Stimulated activated CD4-positive, alpha-beta T cell treated with anti-CD3 and anti-CD28 coated beads, Interleukin-12 subunit alpha, Interleukin-12 subunit beta, amount 100 ng/mL, for 4 hours (primary cell): Measurements from ENCODE around the gene TBC1D24.
"Not testable (repeated sequence)": the region's sequence is repeated elsewhere in the genome, so short reads cannot be mapped to it uniquely, and the experiment has no call there.

Experiments used
- DNase-seq: peaks from one replicate; pipeline ENCODE4 v3.0.0-alpha.2; 2020

TBC1D24 gene

DNA sequence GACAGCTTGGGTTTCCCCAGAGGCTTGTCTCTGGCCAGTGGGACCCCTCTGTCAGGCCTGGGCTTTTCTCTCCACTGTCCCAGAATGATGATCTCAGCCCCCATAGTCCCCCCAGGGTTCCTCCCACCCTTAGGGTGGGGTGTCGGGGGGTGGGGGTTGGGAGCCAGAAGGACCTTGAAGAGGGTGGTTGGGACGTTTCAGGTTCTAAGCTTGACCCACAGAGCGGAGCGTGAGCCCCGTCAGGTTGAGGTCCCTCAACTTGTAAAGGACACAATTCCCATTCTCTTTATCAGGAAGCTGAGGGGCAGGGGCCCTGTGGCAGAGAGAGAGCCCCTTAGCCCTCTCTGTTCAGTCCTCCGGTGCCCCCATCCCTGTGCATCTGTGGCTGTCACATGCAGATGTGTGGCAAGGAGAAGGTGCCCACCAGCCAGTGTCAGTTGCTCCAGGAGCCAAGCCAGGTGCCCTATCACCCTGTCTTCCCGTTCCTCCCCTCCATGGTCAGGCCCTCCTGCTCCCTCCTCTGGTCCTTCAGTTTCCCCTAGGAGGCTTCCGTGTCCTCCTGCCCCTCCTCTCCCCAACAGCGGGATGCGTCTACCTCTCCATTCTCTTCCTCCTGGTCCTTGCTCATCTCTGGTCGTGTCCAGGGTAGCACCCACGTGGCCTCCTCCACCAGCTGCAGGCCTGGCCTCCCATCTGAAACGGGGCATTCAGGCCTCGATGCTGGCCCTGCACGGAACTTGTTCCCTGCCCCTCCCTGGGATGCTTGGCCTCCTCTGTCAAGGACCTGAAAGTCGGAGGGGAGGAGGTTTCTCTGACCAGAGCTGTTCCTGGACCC, 5.3 kb upstream of the TBC1D24 start:
- no peak for DNase-seq

DNA sequence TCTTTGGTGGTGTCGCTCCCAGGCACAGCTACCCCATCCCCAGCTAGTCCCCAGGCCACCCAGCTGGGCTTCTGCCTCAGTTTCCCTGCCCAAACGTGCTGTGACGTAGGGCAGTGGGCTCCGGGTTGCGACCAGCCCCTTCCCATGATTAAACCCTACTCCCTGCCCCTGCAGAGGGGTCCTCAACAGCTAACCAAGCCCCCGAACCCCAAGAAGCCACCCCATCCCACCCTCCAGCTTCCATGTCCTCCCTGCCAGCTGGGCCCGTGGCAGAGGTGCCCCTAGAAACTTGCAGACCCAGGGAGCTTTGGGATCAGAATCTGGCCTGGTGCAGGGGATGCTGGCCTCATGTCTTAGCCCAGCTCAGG, 4.7 kb upstream of the TBC1D24 start:
- DNase-seq = no peak

- DNase-seq = no peak
These were observed 4.3 kb upstream of the TBC1D24 start for GRCh38 chr16:2470603-2471015.

- no peak for DNase-seq
These were observed 3.8 kb upstream of the TBC1D24 start, which contains the start of gene NTN3 for GRCh38 chr16:2471016-2471652. TSS of gene NTN3 (plus strand) at chr16:2471297. CDS start at chr16:2471702, 405 bp downstream.

DNA sequence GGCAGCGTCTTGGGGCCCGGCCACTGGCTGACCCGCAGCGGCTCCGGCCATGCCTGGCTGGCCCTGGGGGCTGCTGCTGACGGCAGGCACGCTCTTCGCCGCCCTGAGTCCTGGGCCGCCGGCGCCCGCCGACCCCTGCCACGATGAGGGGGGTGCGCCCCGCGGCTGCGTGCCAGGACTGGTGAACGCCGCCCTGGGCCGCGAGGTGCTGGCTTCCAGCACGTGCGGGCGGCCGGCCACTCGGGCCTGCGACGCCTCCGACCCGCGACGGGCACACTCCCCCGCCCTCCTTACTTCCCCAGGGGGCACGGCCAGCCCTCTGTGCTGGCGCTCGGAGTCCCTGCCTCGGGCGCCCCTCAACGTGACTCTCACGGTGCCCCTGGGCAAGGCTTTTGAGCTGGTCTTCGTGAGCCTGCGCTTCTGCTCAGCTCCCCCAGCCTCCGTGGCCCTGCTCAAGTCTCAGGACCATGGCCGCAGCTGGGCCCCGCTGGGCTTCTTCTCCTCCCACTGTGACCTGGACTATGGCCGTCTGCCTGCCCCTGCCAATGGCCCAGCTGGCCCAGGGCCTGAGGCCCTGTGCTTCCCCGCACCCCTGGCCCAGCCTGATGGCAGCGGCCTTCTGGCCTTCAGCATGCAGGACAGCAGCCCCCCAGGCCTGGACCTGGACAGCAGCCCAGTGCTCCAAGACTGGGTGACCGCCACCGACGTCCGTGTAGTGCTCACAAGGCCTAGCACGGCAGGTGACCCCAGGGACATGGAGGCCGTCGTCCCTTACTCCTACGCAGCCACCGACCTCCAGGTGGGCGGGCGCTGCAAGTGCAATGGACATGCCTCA, 3.1 kb upstream of the TBC1D24 start:
- DNase-seq = no peak

DNA sequence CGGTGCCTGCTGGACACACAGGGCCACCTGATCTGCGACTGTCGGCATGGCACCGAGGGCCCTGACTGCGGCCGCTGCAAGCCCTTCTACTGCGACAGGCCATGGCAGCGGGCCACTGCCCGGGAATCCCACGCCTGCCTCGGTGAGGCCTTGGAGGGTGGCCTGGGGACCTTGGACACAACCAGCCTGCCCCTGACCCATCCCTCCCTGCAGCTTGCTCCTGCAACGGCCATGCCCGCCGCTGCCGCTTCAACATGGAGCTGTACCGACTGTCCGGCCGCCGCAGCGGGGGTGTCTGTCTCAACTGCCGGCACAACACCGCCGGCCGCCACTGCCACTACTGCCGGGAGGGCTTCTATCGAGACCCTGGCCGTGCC, 2.5 kb upstream of the TBC1D24 start:
- no peak for DNase-seq

DNA sequence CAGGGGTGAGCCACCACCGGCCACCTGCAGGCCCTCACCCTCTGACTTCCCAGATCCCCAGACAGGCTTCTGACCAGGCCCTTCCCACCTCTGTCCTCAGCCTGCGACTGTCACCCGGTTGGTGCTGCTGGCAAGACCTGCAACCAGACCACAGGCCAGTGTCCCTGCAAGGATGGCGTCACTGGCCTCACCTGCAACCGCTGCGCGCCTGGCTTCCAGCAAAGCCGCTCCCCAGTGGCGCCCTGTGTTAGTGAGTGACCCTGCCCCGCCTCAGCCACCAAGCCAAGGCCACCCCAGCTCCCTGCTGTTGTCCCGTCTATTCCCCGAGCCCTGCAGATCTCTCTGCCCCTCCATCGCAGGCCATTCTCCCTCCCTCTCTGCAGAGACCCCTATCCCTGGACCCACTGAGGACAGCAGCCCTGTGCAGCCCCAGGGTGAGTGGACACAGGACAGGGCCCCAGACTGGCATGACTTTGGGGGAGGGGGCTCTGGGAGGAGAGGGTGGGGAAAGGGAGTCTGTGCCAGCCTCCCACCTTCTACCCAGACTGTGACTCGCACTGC, 2.0 kb upstream of the TBC1D24 start:
- DNase-seq = no peak

GRCh38 chr16:2473446-2473926, 1.4 kb upstream of the TBC1D24 start:
- DNase-seq = peak; percentile 33

DNA sequence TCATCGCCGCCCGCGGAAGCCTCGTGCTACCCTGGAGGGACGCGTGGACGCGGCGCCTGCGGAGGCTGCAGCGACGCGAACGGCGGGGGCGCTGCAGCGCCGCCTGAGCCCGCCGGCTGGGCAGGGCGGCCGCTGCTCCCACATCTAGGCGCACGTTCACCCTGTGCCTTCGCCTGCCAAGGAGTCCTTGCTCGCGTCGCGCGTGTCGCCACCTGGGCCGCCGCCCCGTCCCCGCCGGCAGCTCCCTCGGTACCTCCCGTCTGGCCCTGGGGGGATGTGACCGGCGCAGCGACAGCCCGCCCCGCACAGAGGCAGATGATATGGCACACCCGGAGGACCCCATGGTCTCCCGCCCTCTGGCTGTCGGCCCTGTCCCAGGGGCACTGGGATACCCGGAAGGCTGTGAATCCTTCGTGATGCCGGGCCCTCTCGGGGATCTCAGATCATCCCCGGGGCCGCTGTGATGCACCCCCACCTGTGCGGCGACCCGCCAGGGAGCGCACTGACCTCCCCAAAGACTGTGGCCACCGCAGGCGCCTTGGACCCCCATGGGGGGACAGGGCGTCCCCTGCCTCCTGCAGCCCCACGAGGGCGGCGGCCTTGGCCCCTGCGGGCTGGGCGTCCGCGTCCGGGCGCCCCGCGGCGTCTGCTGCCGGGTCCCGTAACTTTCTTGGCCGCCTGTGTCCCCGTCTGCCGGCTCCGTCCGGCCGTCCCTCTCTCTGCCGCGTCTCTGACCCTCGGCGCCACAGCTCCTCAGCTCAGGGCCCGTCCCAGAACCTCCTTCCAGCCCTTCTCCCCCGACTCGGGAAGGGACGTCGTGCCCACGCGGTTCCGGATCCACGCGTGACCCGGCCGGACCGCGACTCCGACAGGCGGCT, 689 bp upstream of the TBC1D24 start:
- peak; percentile 54 for DNase-seq

DNA sequence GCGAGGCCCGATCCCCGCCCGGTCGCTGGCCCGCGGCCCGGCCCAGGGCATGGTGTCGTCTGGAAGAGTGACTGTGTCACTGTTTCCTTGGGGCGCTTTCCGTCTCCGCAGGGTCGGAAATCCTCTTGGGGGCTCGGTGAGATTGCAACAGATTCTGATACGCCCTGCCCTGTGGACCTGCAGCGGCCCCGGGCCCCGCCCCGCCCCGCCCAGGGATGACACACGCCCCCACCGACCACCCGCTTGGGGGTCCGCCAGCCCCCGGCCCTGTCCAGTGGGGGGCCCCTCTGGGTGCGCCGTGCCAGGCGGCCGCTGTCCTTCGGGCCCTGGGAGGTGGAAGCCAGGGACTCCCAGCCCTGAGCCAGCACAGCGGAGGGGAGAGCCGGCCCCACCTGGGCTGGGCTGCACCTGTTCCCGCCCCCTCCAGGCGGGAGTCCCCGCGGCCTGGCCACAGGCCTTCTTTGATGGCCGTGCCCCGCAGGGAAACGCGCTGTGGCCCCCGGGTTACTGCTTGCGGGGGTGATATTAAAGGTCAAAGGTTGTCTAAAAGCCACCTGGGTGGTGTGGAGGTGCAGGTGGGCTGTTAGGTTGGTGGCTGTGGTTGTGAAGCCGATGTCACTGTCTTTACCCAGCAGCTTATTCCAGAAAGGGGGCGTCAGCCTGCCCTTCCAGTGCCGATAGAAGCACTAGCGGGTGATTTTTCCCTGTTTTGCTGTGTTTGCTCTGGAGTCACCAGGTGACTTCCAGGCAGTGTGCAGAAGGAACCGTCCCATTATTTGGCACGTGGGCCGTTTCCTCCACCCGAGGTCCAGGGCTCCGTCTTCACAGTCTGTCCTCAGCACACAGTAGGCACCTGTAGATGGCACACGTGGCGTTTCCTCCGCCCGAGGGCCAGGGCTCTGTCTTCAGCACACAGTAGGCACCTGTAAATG, 752 bp downstream of the TBC1D24 start:
- no peak for DNase-seq

- DNase-seq = no peak
These were observed 1.4 kb downstream of the TBC1D24 start for GRCh38 chr16:2476345-2476720.

DNA sequence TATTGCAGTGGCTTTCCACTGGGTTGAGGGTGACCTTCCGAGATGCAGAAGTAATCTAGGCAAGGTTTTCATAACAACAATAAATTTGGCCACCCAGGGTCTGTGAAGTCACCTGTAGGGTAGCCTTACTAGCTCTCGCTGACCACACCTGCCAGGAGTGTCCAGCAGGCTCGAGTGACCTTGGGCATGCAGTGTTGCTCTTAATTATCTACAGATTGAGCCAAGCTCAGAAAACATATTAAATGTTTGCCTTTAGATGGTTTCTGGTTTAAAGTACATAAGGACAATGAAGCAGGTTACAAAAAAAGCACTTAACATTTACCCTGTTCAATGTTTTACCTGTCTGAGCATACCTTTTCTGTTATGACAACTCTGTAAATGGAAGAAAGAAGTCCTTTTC, 1.8 kb downstream of the TBC1D24 start:
- no peak for DNase-seq

GRCh38 chr16:2477327-2477726, 2.4 kb downstream of the TBC1D24 start:
- DNase-seq = no peak

DNA sequence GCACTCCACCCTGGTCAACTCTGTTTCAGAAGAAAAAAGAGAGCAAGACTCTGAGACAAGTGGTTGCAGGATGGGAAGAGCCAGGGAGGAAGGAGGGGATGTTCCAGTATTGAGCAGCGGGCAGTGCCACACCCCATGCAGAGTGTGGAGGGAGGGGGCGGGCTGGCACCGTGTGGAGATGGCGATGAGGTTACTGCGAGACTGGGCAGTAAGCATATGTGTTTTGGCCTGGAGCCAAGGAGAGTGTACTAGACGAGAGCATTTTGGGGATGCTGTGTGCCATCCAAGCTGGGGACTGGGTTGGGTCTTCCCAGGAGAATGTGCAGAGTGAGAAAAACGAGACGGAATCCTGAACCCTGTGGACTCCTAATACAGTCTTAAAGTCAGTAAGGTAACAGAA, 3.4 kb downstream of the TBC1D24 start:
- no peak for DNase-seq

- not testable (repeated sequence) for DNase-seq
These were observed 5.1 kb downstream of the TBC1D24 start for GRCh38 chr16:2479996-2480395.

- DNase-seq = no peak
These were observed 6.0 kb downstream of the TBC1D24 start for GRCh38 chr16:2480948-2481347.

DNA sequence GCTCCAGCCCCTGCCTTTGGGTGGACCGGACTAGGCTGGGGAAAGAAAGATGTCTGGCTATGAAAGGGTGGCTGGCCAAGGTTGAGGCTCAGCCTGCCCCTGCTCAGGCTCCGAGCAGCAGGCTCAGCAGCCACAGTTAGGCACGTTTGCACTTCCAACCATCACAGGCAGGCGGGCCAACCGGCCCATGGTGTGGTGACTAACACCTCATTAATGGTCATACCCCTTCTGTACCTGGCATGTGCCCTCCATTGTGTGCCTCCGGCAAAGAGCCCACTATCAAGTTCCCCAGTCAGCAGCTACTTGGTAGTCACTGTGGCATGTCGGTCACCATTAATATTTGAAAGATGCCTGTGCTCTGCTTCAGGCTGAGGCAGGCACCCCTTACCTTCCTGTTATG, 6.7 kb downstream of the TBC1D24 start:
- no peak for DNase-seq

- no peak for DNase-seq
These were observed 7.3 kb downstream of the TBC1D24 start for GRCh38 chr16:2482249-2482648.

DNA sequence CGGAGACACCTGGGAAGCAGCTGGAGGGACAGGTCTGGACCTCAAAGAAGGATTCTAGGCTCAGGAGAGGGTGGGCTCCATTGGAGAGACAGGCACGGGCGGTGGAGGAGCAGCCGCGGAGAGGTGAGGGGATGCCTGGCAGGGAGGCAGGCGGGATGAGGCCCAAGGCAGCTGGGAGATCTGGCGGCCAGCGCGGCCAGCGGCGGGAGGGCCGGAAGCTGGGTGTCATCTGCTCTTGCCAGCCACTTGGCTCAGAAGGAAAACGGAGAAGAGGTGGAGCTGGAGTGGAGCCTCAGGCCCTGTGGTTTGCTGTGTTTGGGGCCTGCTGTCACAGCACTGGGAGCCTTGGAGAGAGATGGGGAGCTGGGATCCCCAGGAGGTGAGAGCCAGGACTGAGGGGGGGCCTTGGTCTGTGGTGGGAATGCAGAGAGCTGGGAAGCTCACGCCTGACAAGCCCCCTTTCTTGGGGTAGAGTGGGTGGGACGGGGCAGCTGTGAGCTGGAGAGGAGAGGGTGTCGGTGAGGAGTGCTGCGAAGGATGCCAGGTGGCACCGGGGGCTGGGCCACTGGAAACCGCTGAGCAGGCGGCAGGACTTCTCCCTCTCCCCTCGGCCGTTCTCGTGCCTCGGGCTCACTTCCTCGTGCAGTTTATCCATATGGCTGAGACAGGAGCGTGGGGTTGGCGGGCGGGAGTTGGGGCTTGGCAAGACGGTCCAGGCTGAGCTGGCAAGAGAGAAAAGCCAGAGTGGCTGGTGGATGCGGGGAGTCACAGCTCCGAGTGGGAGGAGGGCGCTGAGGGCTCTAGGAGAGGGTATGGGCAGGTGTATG, 8.0 kb downstream of the TBC1D24 start:
- DNase-seq = no peak
